PC-3 (cell line): ENCODE data around the gene CEP19. TPM values are rescaled to one million over a fixed set of nuclear protein-coding genes. Genes with fewer than 3 reads are reported as not detected.

ENCODE experiments used
- ATAC-seq: fragments of 200-7000 bp; cut with Tn5 transposase; 2 replicates; pipeline ENCODE4 v1.9.1; 2020; ENCODE audit warnings: mild to moderate bottlenecking, moderate library complexity
- BruUV-seq: library from RNA; stranded (reverse); fragments of 400-500 nt; replicated peaks from 2 replicates; lab custom pipeline; 2021; lab: Mats Ljungman, UMichigan
- CTCF ChIA-PET: fragments of 300-600 bp; sonication (Branson Sonifier 250); formaldehyde crosslinking; loops from one replicate; lab custom pipeline; 2022; ENCODE audit warnings: antibody characterized with exemption; lab: Charles Lee
- POLR2A ChIA-PET: fragments of 300-600 bp; sonication (Branson Sonifier 250); formaldehyde crosslinking; loops from one replicate; lab custom pipeline; 2022; ENCODE audit warnings: antibody characterized with exemption; ENCODE audit not compliant: unreplicated experiment; lab: Charles Lee
- DNase-seq: peaks from one replicate; pipeline ENCODE4 v3.0.0-alpha.2; 2015
- H2AFZ ChIP-seq: fragments of 300-600 bp; sonication (generic); 2 replicates; pipeline ENCODE4 v1.6.0; 2016; ENCODE audit warnings: antibody characterized with exemption, low read length
- H3F3A ChIP-seq: fragments of 300-600 bp; sonication (generic); one replicate; pipeline ENCODE4 v1.6.0; 2017; ENCODE audit warnings: antibody characterized with exemption, low read length, control low read depth, mild to moderate bottlenecking; ENCODE audit not compliant: unreplicated experiment
- H3K27ac ChIP-seq: fragments of 300-600 bp; sonication (generic); 2 replicates; pipeline ENCODE4 v1.5.1; 2016; ENCODE audit warnings: mild to moderate bottlenecking, low read length
- H3K27me3 ChIP-seq: fragments of 300-600 bp; sonication (generic); 2 replicates; pipeline ENCODE4 v1.6.1; 2016; ENCODE audit warnings: low read length, mixed read lengths
- H3K36me3 ChIP-seq: fragments of 300-600 bp; sonication (generic); 2 replicates; pipeline ENCODE4 v1.6.1; 2016; ENCODE audit warnings: low read depth, mixed run types, low read length, mixed read lengths
- H3K4me1 ChIP-seq: fragments of 300-600 bp; sonication (generic); 2 replicates; pipeline ENCODE4 v1.5.1; 2016; ENCODE audit warnings: low read length; ENCODE audit not compliant: insufficient read depth
- H3K4me2 ChIP-seq: fragments of 300-600 bp; sonication (generic); 2 replicates; pipeline ENCODE4 v1.6.0; 2016; ENCODE audit warnings: low read length
- H3K4me3 ChIP-seq: fragments of 300-600 bp; sonication (generic); 2 replicates; pipeline ENCODE4 v1.5.1; 2016; ENCODE audit warnings: mild to moderate bottlenecking, low read length, mixed read lengths
- H3K79me2 ChIP-seq: fragments of 300-600 bp; sonication (generic); 2 replicates; pipeline ENCODE4 v1.6.1; 2017; ENCODE audit warnings: low read length, mixed read lengths
- H3K9ac ChIP-seq: fragments of 300-600 bp; sonication (generic); 2 replicates; pipeline ENCODE4 v1.6.0; 2016; ENCODE audit warnings: mild to moderate bottlenecking, low read length
- H3K9me2 ChIP-seq: fragments of 300-600 bp; sonication (generic); replicated peaks from 2 replicates; pipeline ENCODE4 v1.6.1; 2016; ENCODE audit warnings: mixed run types, low read length, mixed read lengths
- H3K9me3 ChIP-seq: fragments of 300-600 bp; sonication (generic); 2 replicates; pipeline ENCODE4 v1.6.1; 2016; ENCODE audit warnings: low read length, mixed read lengths
- H4K20me1 ChIP-seq: fragments of 300-600 bp; sonication (generic); 2 replicates; pipeline ENCODE4 v1.6.1; 2016; ENCODE audit warnings: low read length, mixed read lengths
- EZH2 ChIP-seq: fragments of 300-600 bp; sonication (generic); IDR thresholded peaks from one replicate; pipeline ENCODE4 v1.6.1; 2017; ENCODE audit warnings: antibody characterized with exemption, mild to moderate bottlenecking, low read length; ENCODE audit not compliant: unreplicated experiment
- EZH2phosphoT487 ChIP-seq: fragments of 300-600 bp; sonication (generic); IDR thresholded peaks from 2 replicates; pipeline ENCODE4 v1.6.1; 2018; ENCODE audit warnings: mild to moderate bottlenecking, antibody characterized with exemption, low read length, borderline replicate concordance
- intact Hi-C: fragments of 100-400 bp; cut with micrococcal nuclease; formaldehyde crosslinking; loops from 2 replicates; pipeline ENCODE4 v1.9.0; 2023
- total RNA-seq: library from RNA; depleted of rRNA; stranded (reverse); fragments of >200 nt; gene quantifications from 2 replicates; pipeline ENCODE4 v1.2.3, GENCODE V29; 2014
- TF ChIP-seq, protein P1 (sequence below): fragments of 300-600 bp; sonication (generic); conservative IDR thresholded peaks from 2 replicates; pipeline ENCODE4 v1.5.1; 2017; ENCODE audit warnings: antibody characterized with exemption, low read depth, mild to moderate bottlenecking, low read length

CEP19 gene
- total RNA-seq, 1 experiment from 2014 or later = 2.6 TPM

DNA sequence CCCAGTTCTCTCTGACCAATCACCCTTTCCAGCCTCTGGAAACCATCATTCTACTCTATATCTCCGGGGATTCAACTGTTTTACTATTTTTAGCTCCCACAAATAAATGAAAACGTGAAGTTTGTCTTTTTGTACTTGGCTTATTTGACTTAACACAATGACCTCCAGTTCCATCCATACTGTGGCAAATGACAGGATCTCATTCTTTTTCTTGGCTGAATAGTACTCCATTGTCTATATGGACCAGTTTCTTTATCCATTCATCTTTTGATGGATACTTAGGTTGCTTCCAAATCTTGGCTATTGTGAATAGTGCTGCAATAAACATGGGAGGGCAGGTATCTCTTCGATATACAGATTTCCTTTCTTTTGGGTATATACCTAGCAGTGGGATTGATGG is 38.4 kb downstream of the CEP19 start:
- H4K20me1 ChIP-seq = no peaks in the 10 kb centered on the region
- H3K36me3 ChIP-seq = no peaks in the 10 kb centered on the region
- H3K9me3 ChIP-seq = no peaks in the 10 kb centered on the region
- no peak for TF ChIP-seq EZH2phosphoT487
- TF ChIP-seq, protein P1, sequence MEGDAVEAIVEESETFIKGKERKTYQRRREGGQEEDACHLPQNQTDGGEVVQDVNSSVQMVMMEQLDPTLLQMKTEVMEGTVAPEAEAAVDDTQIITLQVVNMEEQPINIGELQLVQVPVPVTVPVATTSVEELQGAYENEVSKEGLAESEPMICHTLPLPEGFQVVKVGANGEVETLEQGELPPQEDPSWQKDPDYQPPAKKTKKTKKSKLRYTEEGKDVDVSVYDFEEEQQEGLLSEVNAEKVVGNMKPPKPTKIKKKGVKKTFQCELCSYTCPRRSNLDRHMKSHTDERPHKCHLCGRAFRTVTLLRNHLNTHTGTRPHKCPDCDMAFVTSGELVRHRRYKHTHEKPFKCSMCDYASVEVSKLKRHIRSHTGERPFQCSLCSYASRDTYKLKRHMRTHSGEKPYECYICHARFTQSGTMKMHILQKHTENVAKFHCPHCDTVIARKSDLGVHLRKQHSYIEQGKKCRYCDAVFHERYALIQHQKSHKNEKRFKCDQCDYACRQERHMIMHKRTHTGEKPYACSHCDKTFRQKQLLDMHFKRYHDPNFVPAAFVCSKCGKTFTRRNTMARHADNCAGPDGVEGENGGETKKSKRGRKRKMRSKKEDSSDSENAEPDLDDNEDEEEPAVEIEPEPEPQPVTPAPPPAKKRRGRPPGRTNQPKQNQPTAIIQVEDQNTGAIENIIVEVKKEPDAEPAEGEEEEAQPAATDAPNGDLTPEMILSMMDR = no peak
- TF ChIP-seq EZH2 = no peak
- ATAC-seq (no peak), DNase-seq (no peak)
- H3K4me2 ChIP-seq = no peak overlapping the region
- no peak overlapping the region for H3K9ac ChIP-seq
- POLR2A ChIA-PET = no interaction called here
- H3K4me3 ChIP-seq = no peak overlapping the region
- no peak overlapping the region for H2AFZ ChIP-seq
- no peak overlapping the region for H3K27ac ChIP-seq
- no peaks in the 10 kb centered on the region for H3K79me2 ChIP-seq
- CTCF ChIA-PET = no interaction called here
- H3K4me1 ChIP-seq = no peaks in the 10 kb centered on the region
- no peaks in the 10 kb centered on the region for H3K9me2 ChIP-seq
- BruUV-seq = no TSS peak
- intact Hi-C loops = no loop called here
- no peaks in the 10 kb centered on the region; the same call in 1 of the 2 replicates for H3K27me3 ChIP-seq
- no peaks in the 10 kb centered on the region for H3F3A ChIP-seq

- TF ChIP-seq EZH2phosphoT487 (no peak), EZH2 (no peak)
- TF ChIP-seq, protein P1 = no peak
- Histone ChIP-seq H3K79me2 (no peaks in the 10 kb centered on the region), H3K4me1 (no peaks in the 10 kb centered on the region), H3K4me2 (no peak overlapping the region), H3K4me3 (no peak overlapping the region), H4K20me1 (no peaks in the 10 kb centered on the region), H3K27me3 (no peaks in the 10 kb centered on the region), H3K27ac (no peak overlapping the region), H3F3A (no peaks in the 10 kb centered on the region), H3K36me3 (no peaks in the 10 kb centered on the region), H3K9ac (no peak overlapping the region), H3K9me2 (no peaks in the 10 kb centered on the region), H3K9me3 (no peaks in the 10 kb centered on the region), H2AFZ (no peak overlapping the region)
- no peak for DNase-seq
- POLR2A ChIA-PET = no interaction called here
- intact Hi-C loops = no loop called here
- BruUV-seq = no TSS peak
- ATAC-seq = no peak
- CTCF ChIA-PET = no interaction called here
Observed at GRCh38 chr3:196670339-196670738, 41.7 kb downstream of the CEP19 start.

- Histone ChIP-seq H3K9me2 (no peaks in the 10 kb centered on the region), H3K9me3 (no peaks in the 10 kb centered on the region), H3K4me2 (no peak overlapping the region), H2AFZ (no peak overlapping the region), H3K9ac (no peak overlapping the region), H3F3A (no peaks in the 10 kb centered on the region), H3K27me3 (no peaks in the 10 kb centered on the region), H4K20me1 (no peaks in the 10 kb centered on the region), H3K4me3 (no peak overlapping the region), H3K4me1 (no peaks in the 10 kb centered on the region), H3K36me3 (no peaks in the 10 kb centered on the region), H3K79me2 (no peaks in the 10 kb centered on the region), H3K27ac (no peak overlapping the region)
- no peak for TF ChIP-seq EZH2phosphoT487
- TF ChIP-seq, protein P1 = no peak
- TF ChIP-seq EZH2 = no peak
- CTCF ChIA-PET = no interaction called here
- ATAC-seq = no peak
- no peak for DNase-seq
- POLR2A ChIA-PET = no interaction called here
- BruUV-seq = no TSS peak
- intact Hi-C loops = no loop called here
Observed at GRCh38 chr3:196667056-196667825, 44.8 kb downstream of the CEP19 start.
